DMS53 treated with DMSO at 0.1 percent for 48 hours (cell line): ENCODE results near the gene WFDC2.

Experiments
- DNase-seq: peaks from one replicate; lab custom pipeline; 2025; ENCODE audit not compliant: unreplicated experiment; lab: John Stamatoyannopoulos, UW

Gene WFDC2, protein sequence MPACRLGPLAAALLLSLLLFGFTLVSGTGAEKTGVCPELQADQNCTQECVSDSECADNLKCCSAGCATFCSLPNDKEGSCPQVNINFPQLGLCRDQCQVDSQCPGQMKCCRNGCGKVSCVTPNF

DNA sequence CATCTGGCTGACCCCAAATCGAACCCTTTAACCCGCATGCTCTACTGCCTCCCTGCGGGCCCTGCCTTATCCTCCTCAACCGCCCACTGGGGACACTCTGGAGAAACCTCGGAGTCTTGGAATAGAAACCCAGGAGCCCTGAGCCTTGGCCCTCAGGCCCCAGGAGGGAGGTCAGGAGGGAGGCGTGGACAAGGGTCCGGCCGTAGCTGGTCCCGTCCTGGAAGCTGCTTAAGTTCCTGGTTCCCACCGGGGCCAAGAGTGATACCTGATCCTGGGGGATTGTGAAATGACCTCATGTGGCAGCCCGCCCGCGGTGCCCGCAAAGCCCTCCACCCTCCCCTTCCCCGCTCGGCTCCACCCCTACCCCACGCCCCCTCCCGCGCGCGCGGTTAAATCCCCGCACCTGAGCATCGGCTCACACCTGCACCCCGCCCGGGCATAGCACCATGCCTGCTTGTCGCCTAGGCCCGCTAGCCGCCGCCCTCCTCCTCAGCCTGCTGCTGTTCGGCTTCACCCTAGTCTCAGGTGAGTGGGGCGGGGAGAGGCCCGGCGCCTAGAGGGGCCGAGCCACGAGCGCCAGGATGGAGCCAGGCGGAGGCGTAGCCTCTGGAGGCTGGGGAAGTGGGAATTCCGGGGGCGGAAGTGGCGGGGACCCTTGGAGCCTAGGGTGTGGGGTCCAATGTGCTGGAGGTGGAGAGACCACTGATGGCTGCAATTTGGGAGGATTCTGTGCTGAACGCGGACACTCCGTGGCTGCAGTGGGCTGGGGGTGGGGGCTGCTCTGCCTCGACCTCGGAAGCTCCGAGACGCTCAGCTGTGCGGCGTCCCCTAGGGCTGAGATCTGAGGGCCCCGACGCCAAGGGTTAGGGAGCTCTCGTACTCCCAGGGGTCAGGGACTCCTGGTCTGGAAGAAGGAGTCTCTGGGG, at the start of gene WFDC2:
TSS of gene WFDC2 (plus strand) at position 418 of the 926 bp plus-strand sequence. CDS start at position 447, 29 bp downstream.
- peak; percentile 17 for DNase-seq

DNA sequence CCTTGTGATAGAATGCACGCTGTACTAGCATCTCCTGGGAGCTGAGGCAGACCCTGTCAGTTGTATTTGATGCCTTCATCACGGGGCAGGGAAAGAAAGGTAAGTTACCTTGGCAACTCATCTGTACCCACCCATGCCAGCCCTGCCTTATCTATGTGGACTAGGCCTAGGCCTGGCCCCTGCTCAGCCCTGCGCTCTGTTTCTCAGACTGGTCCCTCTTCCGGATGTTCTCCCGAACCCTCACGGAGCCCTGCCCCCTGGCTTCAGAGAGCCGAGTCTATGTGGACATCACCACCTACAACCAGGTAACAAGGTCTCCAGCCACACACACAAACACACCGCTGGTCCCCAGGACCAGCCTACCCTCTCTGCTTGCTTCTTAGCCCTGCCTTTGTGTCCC, 49.4 kb upstream of the WFDC2 start:
- no peak for DNase-seq

DNA sequence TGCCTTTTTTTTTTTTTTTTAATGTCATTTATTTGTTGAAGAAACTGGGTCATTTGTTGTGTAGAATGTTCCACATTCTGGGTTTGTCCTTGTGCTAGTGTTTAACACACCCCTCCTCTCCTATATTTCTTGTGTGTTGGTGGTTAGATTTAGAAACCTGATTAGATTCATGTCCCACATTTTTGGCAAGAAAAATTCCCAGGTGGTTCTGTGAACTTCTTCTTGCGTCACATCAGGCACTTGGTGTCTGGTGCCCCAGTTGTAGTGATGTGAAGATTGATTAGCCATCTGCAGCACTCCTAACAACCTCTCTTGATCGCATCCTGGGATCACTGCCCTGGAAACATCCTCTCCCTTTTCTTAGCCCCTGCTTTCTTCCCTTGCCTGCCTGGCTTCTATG, 45.9 kb upstream of the WFDC2 start:
- DNase-seq: no peak

DNA sequence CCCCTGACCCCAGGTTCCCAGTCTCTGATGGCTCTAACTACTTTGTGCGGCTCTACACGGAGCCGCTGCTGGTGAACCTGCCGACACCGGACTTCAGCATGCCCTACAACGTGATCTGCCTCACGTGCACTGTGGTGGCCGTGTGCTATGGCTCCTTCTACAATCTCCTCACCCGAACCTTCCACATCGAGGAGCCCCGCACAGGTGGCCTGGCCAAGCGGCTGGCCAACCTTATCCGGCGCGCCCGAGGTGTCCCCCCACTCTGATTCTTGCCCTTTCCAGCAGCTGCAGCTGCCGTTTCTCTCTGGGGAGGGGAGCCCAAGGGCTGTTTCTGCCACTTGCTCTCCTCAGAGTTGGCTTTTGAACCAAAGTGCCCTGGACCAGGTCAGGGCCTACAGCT, 44.0 kb upstream of the WFDC2 start:
- no peak for DNase-seq

GRCh38 chr20:45426320-45427016, 43.1 kb upstream of the WFDC2 start:
- no peak for DNase-seq

- DNase-seq: no peak
Measured at GRCh38 chr20:45427236-45428149, 42.1 kb upstream of the WFDC2 start.

- no peak for DNase-seq
Measured at GRCh38 chr20:45429618-45430017, 39.9 kb upstream of the WFDC2 start.

DNA sequence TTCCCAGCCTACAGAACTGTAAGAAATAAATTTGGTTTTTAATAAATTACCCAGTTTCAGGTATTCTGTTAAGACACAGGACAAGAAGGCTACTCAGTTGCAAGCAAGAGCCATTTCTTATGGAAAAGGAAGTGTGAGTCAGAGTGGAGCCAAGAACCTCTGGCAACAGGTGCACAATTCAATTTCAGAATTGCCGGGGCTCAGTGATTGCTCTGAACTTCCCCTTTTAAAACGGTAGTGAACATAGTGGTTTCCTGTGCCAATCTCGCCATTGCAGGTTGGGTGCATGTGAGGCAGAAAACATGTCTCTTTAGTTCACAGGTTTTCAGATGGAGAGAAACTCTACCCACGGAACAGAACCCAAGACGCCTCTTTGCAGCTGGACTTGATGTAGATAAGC, 37.3 kb upstream of the WFDC2 start:
- DNase-seq: no peak

- no peak for DNase-seq
Measured at GRCh38 chr20:45433316-45433715, 36.2 kb upstream of the WFDC2 start.

GRCh38 chr20:45433976-45434375, 35.6 kb upstream of the WFDC2 start:
- no peak for DNase-seq

- DNase-seq: peak; percentile 80
Measured at GRCh38 chr20:45436732-45437485, 32.6 kb upstream of the WFDC2 start.

DNA sequence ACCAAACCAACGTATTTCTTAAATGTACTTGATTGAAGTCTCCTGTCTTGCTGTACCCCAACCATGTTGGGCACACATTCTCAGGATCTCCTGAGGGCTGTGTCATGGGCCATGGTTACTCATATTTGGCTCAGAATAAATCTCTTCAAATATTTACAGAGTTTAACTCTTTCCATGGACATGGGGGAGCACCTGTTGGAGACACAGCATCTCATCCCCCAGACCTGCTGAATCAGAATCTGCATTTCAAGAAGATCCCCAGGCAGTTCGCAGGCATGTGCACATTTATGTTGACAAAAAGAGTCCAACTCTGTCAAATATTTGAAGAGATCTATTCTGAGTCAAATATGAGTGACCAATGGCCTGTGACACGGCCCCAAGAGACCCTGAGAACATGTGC, 29.1 kb upstream of the WFDC2 start:
- DNase-seq: no peak

DNA sequence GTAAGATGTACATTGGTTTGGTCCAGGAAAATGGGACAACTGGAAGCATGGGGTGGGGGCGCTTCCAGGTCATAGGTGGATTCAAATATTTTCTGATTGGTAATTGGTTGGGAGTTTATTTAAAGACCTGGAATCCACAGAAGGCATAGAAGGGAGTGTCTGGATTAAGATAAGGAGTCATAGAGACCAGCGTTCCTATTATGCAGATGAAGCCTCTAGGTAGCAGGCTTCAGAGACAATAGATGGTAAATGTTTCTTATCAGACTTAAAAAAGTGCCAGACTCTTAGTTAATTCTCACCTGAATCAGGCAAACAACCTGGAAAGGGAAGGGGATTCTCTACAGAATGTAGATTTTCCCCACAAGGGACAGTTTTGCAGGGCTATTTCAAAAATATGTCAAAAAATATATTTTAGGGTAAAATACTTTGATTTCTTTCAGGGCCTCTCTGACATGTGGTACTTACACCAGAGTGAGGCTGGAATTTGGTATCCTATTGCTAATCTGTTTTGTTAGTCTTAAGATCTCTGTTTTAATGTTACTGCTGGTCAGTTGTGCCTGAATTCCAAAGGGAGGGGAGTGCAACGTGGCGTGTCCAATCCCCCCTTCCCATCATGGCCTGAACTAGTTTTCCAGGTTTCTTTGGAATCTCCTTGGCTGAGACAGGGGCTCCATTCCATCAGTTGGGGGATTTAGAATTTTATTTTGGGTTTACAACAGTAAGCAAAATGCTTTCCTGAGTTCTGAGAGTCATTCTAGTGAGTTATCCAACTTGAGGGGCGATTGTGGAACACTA, 28.5 kb upstream of the WFDC2 start:
- DNase-seq: no peak

- DNase-seq: no peak
Measured at GRCh38 chr20:45441746-45442145, 27.8 kb upstream of the WFDC2 start.

- DNase-seq: no peak
Measured at GRCh38 chr20:45444050-45444449, 25.5 kb upstream of the WFDC2 start.

DNA sequence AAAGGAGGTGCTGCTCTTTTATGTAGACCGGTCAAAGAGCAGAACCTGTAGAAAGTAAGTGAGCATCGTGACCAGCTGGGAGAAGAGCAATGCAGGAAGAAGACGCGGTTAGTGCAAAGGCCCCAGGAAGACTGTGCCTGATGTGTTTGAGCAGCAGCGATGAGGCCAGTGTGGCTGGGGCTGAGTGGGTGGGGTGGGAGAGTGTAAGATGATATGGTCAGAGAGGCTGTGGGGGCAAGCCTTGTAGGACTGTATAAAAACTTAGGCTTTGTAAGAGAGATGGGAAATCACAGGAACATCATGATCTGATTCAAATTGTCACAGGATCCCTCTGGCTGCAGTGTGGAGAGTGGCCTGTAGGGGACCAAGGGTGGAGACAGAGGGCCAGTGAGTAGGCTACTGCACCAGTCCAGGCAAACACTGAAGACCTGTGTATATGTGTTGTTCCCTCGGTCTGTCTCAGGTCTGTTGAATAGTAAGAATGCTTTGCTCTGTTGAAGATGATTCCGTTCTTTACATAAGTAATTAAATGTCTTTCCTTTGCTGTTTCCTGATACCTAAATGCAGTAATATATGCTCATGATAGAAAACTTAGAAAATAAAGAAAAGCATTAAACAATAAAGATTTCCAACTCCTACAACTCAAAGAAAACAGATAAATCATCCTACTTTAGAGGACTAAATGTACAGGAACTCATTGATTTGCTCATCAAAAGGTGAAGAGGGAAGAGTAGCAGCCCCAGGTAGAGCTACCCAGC, 23.6 kb upstream of the WFDC2 start:
- peak; percentile 25 for DNase-seq

- no peak for DNase-seq
Measured at GRCh38 chr20:45448270-45448669, 21.3 kb upstream of the WFDC2 start.

GRCh38 chr20:45449528-45449927, 20.0 kb upstream of the WFDC2 start:
- DNase-seq: no peak
